ENCODE results near the gene MSGN1. TPM values are rescaled to one million over a fixed set of nuclear protein-coding genes. Genes with fewer than 3 reads are reported as not detected.

The MSGN1 gene
- total and polyA plus RNA-seq, 2 of the 4 experiments (the other 2 are of a cell fraction), result not detected

GRCh38 chr2:17857021-17857420 lies 40.8 kb downstream of the MSGN1 start:
- H2BK15ac ChIP-seq (ENCODE audit: low read depth, low read length), result no peak overlapping the region
- no peak overlapping the region for H3K4me3 ChIP-seq (ENCODE audit: insufficient read depth, low read depth, low read length)
- no peaks in the 10 kb centered on the region for H3K4me1 ChIP-seq (ENCODE audit: control insufficient read depth, insufficient read depth, low read length)
- no peak overlapping the region for H3K4ac ChIP-seq (ENCODE audit: low read depth, low read length)
- peaks cover 8% of the 10 kb centered on the region for H3K27me3 ChIP-seq (ENCODE audit: control insufficient read depth, insufficient read depth, low read length)
- H2AK9ac ChIP-seq (replicated peaks; ENCODE audit: low read depth, low read length, poor library complexity), result peak overlapping the region; percentile 66
- H3K79me1 ChIP-seq (ENCODE audit: low read depth in 1 of 2, low read length in 2 of 2), result no peaks in the 10 kb centered on the region
- no peak overlapping the region for H2BK20ac ChIP-seq (ENCODE audit: low read depth, low read length)
- H3K4me2 ChIP-seq (ENCODE audit: low read depth, low read length), result 0 out of 2 replicates have a peak overlapping the region, but pooled peaks have one; percentile 23
- H3K9ac ChIP-seq (ENCODE audit: low read depth, low read length), result no peak overlapping the region
- DNase-seq, result peak; percentile 18
- H3K9me1 ChIP-seq (ENCODE audit: insufficient read depth, low read length), result no peaks in the 10 kb centered on the region
- intact Hi-C loops (cut with micrococcal nuclease) (no loop called here), in situ Hi-C loops (cut with MboI; ENCODE audit: low sequenced_read_pairs) (loop anchor here (5.0 to 25.0 kb wide), 2 partner anchors 305 to 525 kb away; no protein-coding TSS in a partner anchor), dilution Hi-C loops (cut with HindIII; ENCODE audit: low sequenced_read_pairs, unreplicated experiment) (no loop called here)
- 0 out of 2 replicates have a peak, but pooled peaks have one; percentile 14 for TF ChIP-seq CEBPB (IDR thresholded peaks at IDR 0.05; ENCODE audit: low read depth, low read length)
- TF ChIP-seq BHLHE40 (IDR thresholded peaks at IDR 0.05; ENCODE audit: low read depth, low read length), result no peak
- no peak for TF ChIP-seq MAFK (IDR thresholded peaks at IDR 0.05; ENCODE audit: low read depth, low read length)
- no peak for TF ChIP-seq SMC3 (IDR thresholded peaks at IDR 0.05; ENCODE audit: low read depth, low read length)
- no peak for TF ChIP-seq USF2 (IDR thresholded peaks at IDR 0.05; ENCODE audit: low read depth, low read length)
- H2BK5ac ChIP-seq (ENCODE audit: low read depth, low read length, poor library complexity, severe bottlenecking), result no peak overlapping the region
- H3K23ac ChIP-seq (ENCODE audit: low read depth, low read length), result no peak overlapping the region
- BruUV-seq (replicated peaks), result no TSS peak
- no CpG with 5 or more reads among the region's 3 CpGs for WGBS, 2 experiments (ENCODE audit: extremely low coverage in 2 of 2, insufficient read length in 1 of 2)
- ATAC-seq (ENCODE audit: low read depth), result peak; percentile 37; the same call in 1 of the 2 replicates
- ChIA-PET POLR2A (ENCODE audit: unreplicated experiment) (no interaction called here), CTCF (interaction anchor here (0.6 kb wide), 1 partner anchor 293 kb away, joined by 3 read pairs; no protein-coding TSS in a partner anchor)
- H4K20me1 ChIP-seq (ENCODE audit: insufficient read depth, low read length), result no peaks in the 10 kb centered on the region
- H3K56ac ChIP-seq (ENCODE audit: extremely low read depth, insufficient read depth, low read length), result no peak overlapping the region
- no peak overlapping the region for H3K18ac ChIP-seq (ENCODE audit: low read depth, low read length)
- no peak overlapping the region for H4K91ac ChIP-seq (ENCODE audit: insufficient read depth, low read depth, low read length)
- no peak overlapping the region for H4K8ac ChIP-seq (ENCODE audit: low read depth in 2 of 2, low read length in 2 of 2)
- no peak overlapping the region for H3K14ac ChIP-seq (replicated peaks; ENCODE audit: low read depth, low read length)
- H2AFZ ChIP-seq (replicated peaks; ENCODE audit: low read length, poor library complexity), result no peak overlapping the region
- no peak overlapping the region for H2AK5ac ChIP-seq (ENCODE audit: low read depth, low read length)
- no peak overlapping the region for H4K5ac ChIP-seq (ENCODE audit: low read depth, low read length)
- H2BK120ac ChIP-seq (ENCODE audit: low read depth, low read length), result no peak overlapping the region
- H3K27ac ChIP-seq (ENCODE audit: insufficient read depth, low read length), result no peak overlapping the region
- H3K9me3 ChIP-seq (ENCODE audit: control insufficient read depth, insufficient read depth, low read length), result no peaks in the 10 kb centered on the region
- H3K36me3 ChIP-seq (ENCODE audit: control insufficient read depth, insufficient read depth, low read length), result no peaks in the 10 kb centered on the region
